Activated naive CD8-positive, alpha-beta T cell treated with anti-CD3 and anti-CD28 coated beads, Interleukin-2, amount 50 U/mL, for 24 hours (primary cell): ENCODE data around the gene TTC34.
"Not testable (repeated sequence)": the region's sequence is repeated elsewhere in the genome, so short reads cannot be mapped to it uniquely, and the experiment has no call there.

Source experiments
- ATAC-seq: fragments of 150-1000 bp; cut with Tn5 transposase; one replicate; pipeline ENCODE4 v1.10.0; 2021
- DNase-seq: peaks from one replicate; pipeline ENCODE4 v3.0.0; 2021
- H3K27ac Mint-ChIP-seq: one replicate; pipeline ENCODE4 v1.8.0; 2021; ENCODE audit warnings: mild to moderate bottlenecking, mixed read lengths
- H3K27me3 Mint-ChIP-seq: one replicate; pipeline ENCODE4 v1.8.0; 2021; ENCODE audit warnings: mixed read lengths
- H3K36me3 Mint-ChIP-seq: one replicate; pipeline ENCODE4 v1.8.0; 2021; ENCODE audit warnings: low read depth, mixed read lengths
- H3K4me1 Mint-ChIP-seq: one replicate; pipeline ENCODE4 v1.8.0; 2021; ENCODE audit warnings: mixed read lengths
- H3K4me3 Mint-ChIP-seq: one replicate; pipeline ENCODE4 v1.8.0; 2021; ENCODE audit warnings: mild to moderate bottlenecking, moderate library complexity, mixed read lengths
- H3K9me3 Mint-ChIP-seq: one replicate; pipeline ENCODE4 v1.8.0; 2021; ENCODE audit warnings: mixed read lengths

Gene TTC34

DNA sequence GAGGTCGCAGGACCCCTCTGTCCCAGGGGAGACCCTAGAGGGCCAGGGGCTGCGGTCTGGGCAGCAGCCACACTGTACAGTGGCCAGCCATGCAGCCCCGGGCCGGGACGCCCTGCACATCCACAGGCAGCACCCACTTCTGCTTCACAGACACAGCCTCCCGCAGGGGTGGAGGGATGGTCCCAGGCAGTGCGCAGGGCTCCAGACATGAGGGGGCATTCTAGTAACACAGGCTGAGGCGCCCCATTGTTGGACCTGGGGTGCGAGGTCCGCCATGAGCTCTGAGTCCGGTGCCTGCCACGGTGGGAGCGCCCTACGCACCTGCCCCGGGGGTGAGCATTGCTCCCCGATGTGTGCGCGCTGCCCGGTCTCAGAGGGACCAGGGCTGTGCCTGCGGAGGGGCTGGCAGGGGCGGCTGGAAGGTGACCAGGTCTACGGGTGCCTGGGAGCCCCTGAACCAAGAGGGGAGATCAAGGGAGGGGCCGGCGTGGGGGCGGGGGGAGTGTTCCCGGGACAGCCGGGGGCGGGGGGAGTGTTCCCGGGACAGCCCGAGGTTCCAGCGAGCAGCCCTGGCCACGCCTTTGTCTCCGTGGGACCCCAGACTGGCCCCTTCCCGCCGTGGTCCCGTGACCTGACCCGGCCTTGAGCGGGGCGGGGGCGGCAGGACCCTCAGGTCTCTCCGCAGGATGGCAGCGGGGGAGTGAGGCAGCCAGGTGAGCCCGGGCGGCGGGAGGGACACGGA, 173.1 kb downstream of the TTC34 start:
- peaks cover 8% of the 10 kb centered on the region for H3K9me3 Mint-ChIP-seq
- no peak overlapping the region for H3K4me3 Mint-ChIP-seq
- no peak overlapping the region for H3K27ac Mint-ChIP-seq
- ATAC-seq: no peak
- peaks cover 45% of the 10 kb centered on the region for H3K27me3 Mint-ChIP-seq
- H3K4me1 Mint-ChIP-seq: peaks cover 6% of the 10 kb centered on the region
- no peaks in the 10 kb centered on the region for H3K36me3 Mint-ChIP-seq
- no peak for DNase-seq

DNA sequence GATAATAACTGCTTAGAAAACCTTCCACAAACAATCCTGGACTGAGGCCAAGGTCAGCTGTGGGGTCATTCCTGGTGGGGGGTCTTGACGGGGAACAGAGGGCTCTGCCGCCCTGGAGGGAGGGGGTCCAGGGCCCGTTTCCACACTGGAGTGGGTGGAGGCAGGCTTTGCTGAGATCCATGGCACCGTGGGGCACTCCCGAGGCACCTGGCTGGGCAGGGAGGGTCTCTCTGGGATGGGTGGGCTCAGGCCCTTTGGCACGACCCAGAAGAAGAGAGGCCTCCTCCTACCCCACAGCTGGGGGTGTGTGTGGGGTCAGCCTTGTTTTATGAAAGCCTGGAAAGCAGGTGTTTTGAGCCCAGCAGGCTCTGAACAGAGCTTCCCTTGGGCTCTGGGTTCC, 173.7 kb downstream of the TTC34 start:
- no peak overlapping the region for H3K4me3 Mint-ChIP-seq
- peaks cover 8% of the 10 kb centered on the region for H3K9me3 Mint-ChIP-seq
- peaks cover 11% of the 10 kb centered on the region for H3K4me1 Mint-ChIP-seq
- no peak overlapping the region for H3K27ac Mint-ChIP-seq
- H3K27me3 Mint-ChIP-seq: peaks cover 45% of the 10 kb centered on the region
- ATAC-seq (no peak), DNase-seq (no peak)
- no peaks in the 10 kb centered on the region for H3K36me3 Mint-ChIP-seq

DNA sequence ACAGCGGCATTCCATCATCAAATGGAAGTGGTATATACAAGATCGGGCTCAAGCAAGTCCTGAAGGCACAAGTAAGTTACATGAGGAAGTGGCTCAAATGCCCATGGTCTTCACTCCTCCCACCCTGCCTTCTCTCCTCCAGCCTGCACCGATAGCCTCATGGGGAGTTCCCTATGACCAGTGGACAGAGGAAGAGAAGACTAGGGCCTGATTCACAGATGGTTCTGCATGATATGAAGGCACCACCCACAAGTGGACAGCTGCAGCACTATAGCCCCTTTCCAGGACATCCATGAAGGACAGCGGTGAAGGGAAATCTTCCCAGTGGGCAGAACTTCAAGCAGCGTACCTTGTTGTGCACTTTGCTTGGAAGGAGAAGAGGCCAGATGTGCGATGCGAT, 175.7 kb downstream of the TTC34 start:
- Mint-ChIP-seq H3K27me3 (peaks cover 40% of the 10 kb centered on the region), H3K4me1 (peaks cover 13% of the 10 kb centered on the region)
- not testable (repeated sequence) for DNase-seq, H3K9me3 Mint-ChIP-seq, H3K4me3 Mint-ChIP-seq, ATAC-seq, H3K27ac Mint-ChIP-seq, H3K36me3 Mint-ChIP-seq

DNA sequence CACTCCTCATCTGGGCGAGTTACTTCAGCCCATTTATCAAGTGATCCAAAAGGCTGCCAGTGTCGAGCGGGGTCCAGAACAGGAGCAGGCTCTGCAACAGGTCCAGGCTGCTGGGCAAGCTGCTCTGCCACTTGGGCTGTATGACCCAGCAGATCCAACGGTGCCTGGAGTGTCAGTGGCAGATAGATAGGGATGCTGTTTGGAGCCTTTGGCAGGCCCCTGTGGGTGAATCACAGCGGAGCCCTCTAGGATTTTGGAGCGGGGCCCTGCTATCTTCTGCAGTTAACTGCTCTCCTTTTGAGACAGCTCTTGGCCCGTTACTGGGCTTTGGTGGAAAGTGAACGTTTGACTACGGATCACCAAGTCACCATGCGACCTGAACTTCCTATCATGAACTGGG, 176.2 kb downstream of the TTC34 start:
- Mint-ChIP-seq H3K36me3 (no peaks in the 10 kb centered on the region), H3K9me3 (peaks cover 2% of the 10 kb centered on the region), H3K27ac (no peak overlapping the region), H3K4me1 (peaks cover 13% of the 10 kb centered on the region), H3K27me3 (peaks cover 36% of the 10 kb centered on the region), H3K4me3 (no peak overlapping the region)
- DNase-seq: no peak
- no peak for ATAC-seq

DNA sequence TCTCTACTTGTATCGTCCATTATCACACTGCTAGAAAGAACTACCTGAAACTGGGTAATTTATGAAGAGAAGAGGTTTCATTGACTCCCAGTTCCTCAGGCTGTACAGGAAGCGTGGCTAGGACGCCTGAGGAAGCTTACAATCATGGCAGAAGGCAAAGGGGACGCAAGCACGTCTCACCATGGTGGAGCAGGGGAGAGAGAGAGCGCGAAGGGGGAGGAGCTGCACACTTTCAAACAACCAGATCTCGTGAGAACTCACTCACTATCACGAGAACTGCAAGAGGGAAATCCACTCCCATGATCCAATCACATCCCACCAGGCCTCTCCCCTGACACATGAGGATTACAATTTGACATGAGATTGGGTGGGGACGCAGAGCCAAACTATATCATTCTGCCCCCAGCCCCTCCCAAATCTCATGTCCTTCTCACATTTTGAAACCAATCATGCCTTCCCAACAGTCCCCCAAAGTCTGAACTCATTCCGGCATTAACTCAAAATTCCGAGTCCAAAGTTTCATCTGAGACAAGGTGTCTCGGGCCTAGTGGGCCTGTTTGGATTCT, 176.7 kb downstream of the TTC34 start:
- Mint-ChIP-seq H3K27ac (no peak overlapping the region), H3K27me3 (peaks cover 31% of the 10 kb centered on the region), H3K4me3 (no peak overlapping the region), H3K36me3 (no peaks in the 10 kb centered on the region), H3K9me3 (no peaks in the 10 kb centered on the region), H3K4me1 (peaks cover 11% of the 10 kb centered on the region)
- DNase-seq: no peak
- no peak for ATAC-seq

DNA sequence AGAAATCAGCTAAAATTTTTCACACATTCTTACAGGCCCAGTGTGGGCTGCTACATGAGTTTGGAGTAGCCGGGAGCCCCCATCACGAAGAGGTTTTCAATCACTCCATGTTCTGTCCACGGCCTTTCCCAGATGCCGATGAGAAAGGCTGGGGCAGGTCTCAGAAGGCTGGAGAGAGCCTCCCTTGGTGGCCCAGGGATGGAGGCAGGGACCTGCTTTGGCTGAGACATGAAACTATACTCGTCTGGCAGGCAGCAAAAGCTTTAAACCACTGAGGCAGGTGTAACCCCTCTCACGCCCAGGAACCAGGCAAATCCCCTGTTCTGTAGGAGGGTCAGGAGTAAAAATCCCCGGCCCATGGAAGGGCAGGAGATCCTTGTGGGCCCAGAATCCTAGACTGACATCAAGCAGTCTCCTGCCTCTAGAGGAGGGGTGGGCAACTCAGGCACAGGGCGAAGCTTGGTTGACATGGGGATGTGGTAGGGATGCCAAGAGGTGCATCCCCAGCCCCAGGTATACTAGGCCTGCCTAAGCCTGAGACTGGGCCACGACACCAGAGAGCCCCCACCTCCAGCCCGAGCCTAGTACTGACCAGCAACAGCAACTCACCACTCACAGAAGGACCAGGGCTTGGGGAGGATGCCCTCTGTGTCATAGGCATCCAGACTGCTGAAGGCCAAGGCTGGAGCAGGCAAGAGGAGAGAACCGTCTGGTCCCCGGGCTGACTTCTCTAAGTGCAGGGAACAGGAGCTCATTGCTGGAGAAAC, 177.7 kb downstream of the TTC34 start:
- H3K36me3 Mint-ChIP-seq: no peaks in the 10 kb centered on the region
- H3K27ac Mint-ChIP-seq: no peak overlapping the region
- no peaks in the 10 kb centered on the region for H3K9me3 Mint-ChIP-seq
- DNase-seq (no peak), ATAC-seq (no peak)
- no peak overlapping the region for H3K4me3 Mint-ChIP-seq
- H3K27me3 Mint-ChIP-seq: peaks cover 28% of the 10 kb centered on the region
- H3K4me1 Mint-ChIP-seq: peaks cover 10% of the 10 kb centered on the region

DNA sequence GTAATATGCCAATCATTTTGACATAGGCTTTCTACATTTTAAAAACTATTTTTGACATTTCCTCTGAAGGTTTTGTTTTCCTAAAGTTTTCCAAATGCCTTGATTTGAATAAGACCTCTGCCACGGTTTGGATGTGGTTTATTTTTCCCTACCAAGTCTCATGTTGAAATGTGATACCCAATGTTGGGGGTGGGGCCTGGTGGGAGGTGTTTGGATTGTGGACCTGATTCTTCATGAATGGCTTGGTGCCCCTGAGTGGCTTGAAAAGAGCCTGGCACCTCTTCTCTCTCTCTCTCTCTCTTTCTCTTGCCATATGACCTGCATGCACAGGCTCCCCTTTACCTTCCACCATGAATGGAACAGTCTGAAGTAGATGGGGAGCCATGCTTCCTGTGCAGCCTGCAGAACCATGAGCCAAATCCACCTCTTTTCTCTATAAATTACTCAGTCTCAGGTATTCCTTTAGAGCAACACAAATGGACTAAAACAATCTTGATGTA, 183.5 kb downstream of the TTC34 start:
- no peak for ATAC-seq
- H3K27ac Mint-ChIP-seq: no peak overlapping the region
- H3K9me3 Mint-ChIP-seq: peaks cover 28% of the 10 kb centered on the region
- H3K4me1 Mint-ChIP-seq: peaks cover 5% of the 10 kb centered on the region
- H3K27me3 Mint-ChIP-seq: peaks cover 4% of the 10 kb centered on the region
- no peak for DNase-seq
- H3K36me3 Mint-ChIP-seq: peaks cover 1% of the 10 kb centered on the region
- H3K4me3 Mint-ChIP-seq: no peak overlapping the region

DNA sequence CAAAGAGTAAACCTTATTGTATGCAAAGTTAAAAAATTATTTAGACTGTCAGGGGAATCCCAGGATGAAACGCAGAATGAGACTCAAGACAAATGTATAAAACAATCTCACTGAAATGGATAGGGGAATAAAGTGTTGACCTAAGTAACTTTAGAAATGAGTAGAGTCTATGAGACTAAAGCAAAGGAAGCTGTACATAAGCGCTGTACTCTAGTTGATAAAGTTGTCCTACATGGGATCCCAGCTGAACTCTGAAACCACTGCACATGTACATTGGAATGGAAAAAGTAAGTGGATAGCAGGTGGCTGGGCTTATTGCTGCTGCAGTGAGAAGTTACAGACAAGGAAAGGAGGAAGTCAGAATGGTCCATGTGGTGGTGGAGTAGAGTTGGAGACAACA, 187.3 kb downstream of the TTC34 start:
- Mint-ChIP-seq H3K36me3 (peaks cover 1% of the 10 kb centered on the region), H3K27ac (no peak overlapping the region), H3K27me3 (peaks cover 4% of the 10 kb centered on the region), H3K4me1 (no peaks in the 10 kb centered on the region), H3K4me3 (no peak overlapping the region), H3K9me3 (peaks cover 28% of the 10 kb centered on the region)
- no peak for ATAC-seq
- DNase-seq: no peak

DNA sequence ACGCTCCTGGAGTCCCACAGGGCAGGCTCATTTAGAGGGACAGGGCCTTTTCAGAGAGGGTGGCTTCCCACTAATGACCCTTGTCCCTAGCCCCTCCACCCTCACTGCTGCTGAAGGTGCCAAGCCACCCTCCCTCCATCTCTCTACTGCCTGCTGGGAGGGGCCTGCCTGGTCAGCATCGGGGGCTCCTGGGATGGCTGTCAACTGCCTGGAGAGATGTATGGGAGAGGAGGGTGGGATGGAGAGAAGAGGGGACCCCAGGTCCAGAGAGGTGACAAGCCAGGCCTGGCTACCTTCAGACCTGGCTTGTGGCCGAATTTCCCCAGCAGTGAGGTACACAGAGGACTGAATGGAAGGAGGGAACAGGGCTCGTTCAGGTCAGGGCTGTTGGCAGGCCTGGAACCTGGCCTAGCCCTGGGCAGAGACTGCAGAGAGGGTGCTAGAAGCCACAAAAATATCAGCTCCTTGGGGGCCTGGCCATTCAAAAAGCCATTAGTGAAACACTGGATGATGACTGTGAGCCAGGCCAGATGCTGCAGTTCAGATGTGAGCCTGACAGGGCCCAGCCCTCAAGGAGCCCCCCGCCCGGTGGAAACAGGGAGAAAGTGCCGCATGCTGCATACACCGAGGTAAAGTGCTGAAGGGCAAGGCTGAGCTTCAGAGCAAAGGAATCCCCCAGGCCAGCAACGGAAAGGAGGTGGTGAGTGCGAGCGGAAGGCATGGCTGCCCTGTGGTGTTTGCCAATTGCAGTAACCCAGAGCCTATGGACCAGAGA, 188.7 kb downstream of the TTC34 start:
- H3K36me3 Mint-ChIP-seq: peaks cover 1% of the 10 kb centered on the region
- H3K9me3 Mint-ChIP-seq: peaks cover 28% of the 10 kb centered on the region
- no peak overlapping the region for H3K27ac Mint-ChIP-seq
- ATAC-seq (no peak), DNase-seq (no peak)
- H3K4me3 Mint-ChIP-seq: no peak overlapping the region
- H3K4me1 Mint-ChIP-seq: no peaks in the 10 kb centered on the region
- peaks cover 4% of the 10 kb centered on the region for H3K27me3 Mint-ChIP-seq

DNA sequence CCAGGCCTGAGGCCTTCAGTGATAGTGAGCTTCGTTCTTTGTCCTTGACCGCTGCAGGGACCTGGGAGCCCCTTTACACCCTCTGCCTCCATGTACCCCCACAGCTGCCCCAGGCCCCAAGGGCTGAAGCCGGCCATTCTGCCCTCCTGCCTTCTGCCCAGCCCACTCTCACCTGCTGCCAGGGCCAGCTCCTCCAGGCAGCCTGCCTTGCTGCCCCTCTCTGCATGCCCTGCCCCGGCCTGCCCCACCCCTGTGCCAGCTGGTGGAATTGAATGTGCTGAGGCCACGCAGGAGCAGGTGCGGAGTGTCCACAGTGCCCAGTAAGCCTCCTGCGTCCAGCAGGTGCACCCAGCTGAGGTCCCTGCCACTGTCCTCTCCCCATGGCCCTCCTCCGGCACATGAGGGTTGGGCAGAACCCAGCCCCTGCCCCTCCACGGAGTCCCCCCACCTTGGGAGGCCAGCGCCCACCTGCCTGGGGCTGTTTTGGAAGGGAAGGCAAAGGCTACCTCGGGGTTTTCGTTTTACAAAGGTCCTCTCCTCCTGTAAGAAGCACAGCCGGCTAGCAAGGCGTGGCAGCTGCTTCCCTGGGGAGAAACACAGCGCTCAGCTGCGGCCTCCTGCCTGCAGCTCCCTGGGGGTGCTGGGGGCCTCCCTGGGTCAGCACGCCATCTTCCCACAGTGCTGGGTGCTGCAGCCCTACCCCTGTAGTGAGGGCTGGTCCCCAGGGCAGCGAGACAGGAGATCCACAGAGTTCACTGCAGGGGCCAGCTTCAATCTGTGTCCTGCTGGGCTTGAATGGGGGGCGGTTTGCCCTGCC, 189.7 kb downstream of the TTC34 start:
- Mint-ChIP-seq H3K27ac (no peak overlapping the region), H3K27me3 (peaks cover 4% of the 10 kb centered on the region), H3K9me3 (peaks cover 28% of the 10 kb centered on the region), H3K4me1 (no peaks in the 10 kb centered on the region), H3K36me3 (peaks cover 1% of the 10 kb centered on the region), H3K4me3 (no peak overlapping the region)
- no peak for ATAC-seq
- no peak for DNase-seq

DNA sequence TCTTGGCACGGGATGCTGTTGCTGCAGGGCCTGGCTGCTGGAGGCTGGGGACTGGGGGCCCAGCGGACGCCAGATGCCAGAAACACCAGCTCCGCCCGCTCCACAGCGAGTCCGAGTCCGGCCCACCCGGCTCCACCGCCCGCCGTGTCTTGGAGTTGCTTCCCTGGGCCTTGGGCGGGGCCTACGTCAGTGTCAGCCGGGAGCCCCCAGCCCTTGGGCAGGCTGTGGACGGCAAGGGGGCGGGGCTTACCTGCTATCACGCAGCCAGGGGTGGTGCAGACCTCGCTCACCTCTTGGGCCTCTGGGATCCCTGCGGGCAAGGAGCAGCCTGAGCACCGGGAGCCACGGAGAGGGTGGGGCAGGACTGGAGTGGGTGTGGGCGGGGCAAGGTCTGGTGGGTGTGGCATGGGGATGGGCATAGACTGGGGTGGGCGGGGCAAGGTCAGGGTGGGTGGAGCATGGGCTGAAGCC, 190.4 kb downstream of the TTC34 start:
- DNase-seq: peak; percentile 39
- H3K27me3 Mint-ChIP-seq: no peaks in the 10 kb centered on the region
- H3K27ac Mint-ChIP-seq: no peak overlapping the region
- peaks cover 1% of the 10 kb centered on the region for H3K36me3 Mint-ChIP-seq
- peaks cover 22% of the 10 kb centered on the region for H3K9me3 Mint-ChIP-seq
- no peak overlapping the region for H3K4me3 Mint-ChIP-seq
- no peak for ATAC-seq
- H3K4me1 Mint-ChIP-seq: no peaks in the 10 kb centered on the region

DNA sequence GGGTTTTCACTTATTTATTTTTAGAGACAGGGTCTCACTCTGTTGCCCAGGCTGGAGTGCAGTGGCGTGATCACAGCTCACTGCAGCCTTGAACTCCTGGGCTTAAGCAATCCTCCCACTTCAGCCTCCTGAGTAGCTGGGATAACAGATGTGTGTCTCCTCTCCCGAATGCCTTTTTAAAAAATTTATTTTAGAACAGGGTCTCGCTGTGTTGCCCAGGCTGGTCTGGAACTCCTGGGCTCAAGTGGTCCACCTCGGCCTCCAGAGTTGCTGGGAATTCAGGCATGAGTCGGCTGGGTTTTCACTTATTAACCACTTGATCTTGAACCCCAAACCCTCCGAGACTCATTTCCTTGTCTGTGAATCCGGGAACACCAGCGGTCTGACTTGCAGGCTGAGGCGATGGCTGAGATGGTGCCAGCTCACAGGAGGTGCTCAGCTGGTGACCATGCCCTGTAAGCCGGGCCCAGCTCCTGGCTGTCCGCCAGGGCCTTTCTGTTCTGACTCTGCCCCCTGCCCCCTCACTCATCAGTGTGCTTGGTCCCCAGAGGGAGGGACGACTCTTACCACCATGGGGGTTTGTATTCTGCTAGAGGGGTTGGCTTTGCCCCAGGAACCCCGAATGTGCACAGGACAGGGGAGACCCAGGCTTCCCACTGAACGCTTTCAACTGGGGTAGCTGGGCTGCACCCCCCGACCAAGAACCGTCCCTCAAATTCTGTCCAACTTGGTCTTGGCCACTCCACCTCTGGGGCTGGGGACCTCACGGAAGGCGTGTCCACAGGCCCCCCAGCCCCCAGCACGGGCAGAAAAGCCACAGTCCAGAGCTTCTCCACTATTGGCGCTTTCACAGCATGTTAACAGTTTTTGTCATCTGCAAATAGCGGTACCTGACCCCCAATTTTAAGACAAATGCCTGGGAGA, 191.2 kb downstream of the TTC34 start:
- H3K4me1 Mint-ChIP-seq: no peaks in the 10 kb centered on the region
- H3K36me3 Mint-ChIP-seq: peaks cover 1% of the 10 kb centered on the region
- H3K4me3 Mint-ChIP-seq: no peak overlapping the region
- no peak overlapping the region for H3K27ac Mint-ChIP-seq
- H3K27me3 Mint-ChIP-seq: no peaks in the 10 kb centered on the region
- peaks cover 15% of the 10 kb centered on the region for H3K9me3 Mint-ChIP-seq
- DNase-seq: no peak
- ATAC-seq: no peak
